HG02981 (cell line): ENCODE data around the gene CHCHD3.
"Not testable (repeated sequence)": the region's sequence is repeated elsewhere in the genome, so short reads cannot be mapped to it uniquely, and the experiment has no call there.

Experiments
- ATAC-seq: cut with Tn5 transposase; IDR thresholded peaks from one replicate; pipeline ENCODE4 v1.9.1; 2021; ENCODE audit warnings: mild to moderate bottlenecking, moderate library complexity; ENCODE audit not compliant: unreplicated experiment

CHCHD3 gene

DNA sequence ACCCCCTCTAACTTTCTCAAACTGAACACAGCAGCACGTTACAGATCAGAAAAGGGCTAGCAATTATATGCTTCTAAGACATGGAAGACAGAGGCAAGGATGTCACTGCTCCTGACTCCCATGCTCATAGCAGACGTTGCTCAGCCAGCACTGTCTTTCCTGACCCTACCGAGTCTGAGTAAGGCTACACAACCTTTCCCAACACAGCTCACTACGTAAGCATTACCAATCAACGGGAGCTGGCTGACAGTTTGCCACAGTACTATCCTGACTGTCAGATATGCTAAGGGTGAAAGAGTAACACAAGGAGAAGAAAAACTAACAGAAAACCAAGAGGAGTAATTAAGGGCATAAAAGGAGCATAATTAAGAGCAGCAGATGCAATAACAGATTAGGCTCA is 171.2 kb downstream of the CHCHD3 start:
- ATAC-seq, result no peak

DNA sequence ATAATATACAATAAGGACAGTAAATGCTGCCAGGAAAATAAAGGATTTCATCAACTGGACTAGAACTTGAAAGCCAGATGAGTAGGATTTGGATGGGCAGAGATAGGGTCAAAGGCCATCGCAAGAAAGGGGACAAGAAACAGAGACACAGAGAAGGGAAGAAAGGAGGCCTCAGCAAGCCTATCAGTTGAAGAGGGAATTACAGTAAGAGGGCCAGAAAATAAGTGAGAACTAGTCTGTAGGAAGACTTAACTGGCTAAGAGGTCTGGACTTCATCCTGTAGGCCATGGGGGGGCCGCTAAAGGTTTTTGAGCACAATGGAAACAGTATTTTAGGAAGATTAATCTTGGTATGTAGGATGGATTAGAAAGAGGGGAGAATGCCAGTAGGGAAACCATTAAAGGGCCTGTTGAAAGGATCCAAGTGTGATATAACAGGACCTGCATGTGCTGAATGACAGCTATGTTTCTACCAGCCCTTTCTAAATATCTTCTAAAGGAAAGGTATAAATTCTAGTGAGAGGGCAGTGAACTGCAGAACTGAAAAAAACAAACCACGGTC is 174.4 kb downstream of the CHCHD3 start:
- ATAC-seq, result no peak

DNA sequence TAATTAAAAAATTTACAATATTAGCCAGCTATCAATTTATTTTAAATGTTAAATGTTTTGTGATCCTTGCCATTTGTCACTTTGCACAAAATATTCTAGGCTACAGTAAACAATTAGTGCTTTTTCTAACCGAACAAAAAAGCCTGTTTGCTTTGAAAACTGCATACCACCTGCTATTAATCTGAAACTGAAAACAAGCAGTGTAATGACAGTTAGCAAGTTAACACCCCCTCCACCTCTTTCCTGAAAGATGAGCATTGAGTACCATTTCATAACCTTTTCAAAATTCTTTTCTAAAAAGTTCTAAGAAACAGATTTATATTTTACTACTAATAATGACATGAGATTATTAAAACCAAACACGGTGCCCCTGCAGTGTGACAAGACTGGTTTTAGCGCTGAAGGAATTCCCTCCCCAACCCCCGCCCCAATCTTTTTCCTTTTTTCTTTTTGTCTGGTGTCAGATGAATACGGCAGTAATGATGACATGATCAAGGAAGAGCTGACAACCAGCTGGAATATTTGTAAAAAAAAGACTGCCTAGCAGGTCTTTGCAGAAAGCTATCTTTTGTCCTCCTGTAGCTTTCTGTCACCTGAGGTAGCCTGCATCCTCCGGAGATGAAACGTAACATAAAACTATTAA is 175.6 kb downstream of the CHCHD3 start:
- no peak for ATAC-seq

DNA sequence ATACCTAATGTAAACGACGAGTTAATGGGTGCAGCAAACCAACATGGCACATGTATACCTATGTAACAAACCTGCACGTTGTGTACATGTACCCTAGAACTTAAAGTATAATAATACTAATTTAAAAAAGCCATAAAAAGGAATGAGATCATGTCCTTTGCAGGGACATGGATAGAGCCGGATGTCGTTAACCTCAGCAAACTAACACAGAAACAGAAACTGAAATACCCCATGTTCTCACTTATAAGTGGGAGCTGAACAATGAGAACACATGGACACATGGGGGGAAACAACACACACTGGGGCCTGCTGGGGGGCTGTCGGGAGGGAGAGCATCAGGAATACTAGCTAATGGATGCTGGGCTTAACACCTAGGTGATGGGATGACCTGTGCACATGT is 176.8 kb downstream of the CHCHD3 start:
- ATAC-seq, result not testable (repeated sequence)

DNA sequence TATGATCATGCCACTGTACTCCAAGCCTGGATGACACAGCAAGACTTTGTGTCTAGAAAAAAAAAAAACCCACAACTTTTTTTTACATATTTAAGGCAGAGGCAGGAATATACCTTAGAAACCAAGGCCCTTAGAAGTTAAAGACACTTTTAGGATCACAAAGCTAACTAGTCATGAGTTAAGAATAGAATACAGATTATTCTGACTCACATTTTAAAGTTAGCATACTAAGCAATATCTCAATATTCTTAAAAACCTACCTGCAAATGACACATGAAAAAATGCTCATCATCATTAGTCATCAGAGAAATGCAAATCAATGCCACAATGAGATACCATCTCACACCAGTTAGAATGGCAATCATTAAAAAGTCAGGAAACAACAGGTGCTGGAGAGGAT is 177.7 kb downstream of the CHCHD3 start:
- no peak for ATAC-seq

DNA sequence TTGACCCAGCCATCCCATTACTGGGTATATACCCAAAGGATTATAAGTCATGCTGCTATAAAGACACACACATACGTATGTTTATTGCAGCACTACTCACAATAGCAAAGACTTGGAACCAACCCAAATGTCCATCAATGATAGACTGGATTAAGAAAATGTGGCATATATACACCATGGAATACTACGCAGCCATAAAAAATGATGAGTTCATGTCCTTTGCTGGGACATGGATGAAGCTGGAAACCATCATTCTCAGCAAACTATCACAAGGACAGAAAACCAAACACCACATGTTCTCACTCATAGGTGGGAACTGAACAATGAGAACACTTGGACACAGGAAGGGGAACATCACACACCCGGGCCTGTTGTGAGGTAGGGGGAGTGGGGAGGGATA is 179.6 kb downstream of the CHCHD3 start:
- ATAC-seq, result not testable (repeated sequence)

DNA sequence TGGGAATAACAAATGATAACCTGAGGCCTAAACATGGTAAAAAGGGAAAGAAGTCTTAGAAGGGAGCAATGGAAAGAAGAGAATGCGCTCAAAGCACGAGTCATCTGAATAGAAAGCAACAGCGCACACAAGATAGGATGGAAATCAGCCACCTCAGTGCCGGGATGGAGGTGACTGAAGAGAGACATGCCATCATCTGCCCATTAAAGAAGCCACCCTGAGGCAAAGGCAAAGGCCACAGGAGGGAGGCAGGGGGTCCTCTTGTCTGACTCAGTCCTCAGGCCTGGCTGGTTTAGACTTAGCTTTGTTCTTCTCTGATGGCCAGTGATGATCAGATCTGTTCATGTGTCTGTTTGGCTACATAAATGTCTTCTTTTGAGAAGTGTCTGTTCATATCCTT is 180.6 kb downstream of the CHCHD3 start:
- no peak for ATAC-seq

DNA sequence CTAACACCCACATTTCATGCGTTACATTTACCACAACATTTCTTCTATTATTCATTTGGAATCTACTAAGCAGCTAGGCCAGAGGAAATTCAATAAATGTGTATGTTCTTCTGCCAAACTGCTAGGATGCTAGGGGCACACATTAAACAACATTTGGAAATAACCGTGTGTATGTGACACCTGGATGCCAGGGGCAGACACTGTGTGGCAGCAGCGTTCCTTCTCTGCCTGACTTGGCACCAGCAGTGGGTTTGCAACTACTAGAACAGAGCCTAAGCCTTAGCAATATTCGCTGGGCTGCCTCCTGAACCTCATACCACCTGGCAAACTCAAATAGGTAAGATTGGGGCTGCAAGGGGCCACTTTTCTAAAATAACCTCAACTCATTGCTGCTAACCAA is 182.1 kb downstream of the CHCHD3 start:
- ATAC-seq, result no peak

DNA sequence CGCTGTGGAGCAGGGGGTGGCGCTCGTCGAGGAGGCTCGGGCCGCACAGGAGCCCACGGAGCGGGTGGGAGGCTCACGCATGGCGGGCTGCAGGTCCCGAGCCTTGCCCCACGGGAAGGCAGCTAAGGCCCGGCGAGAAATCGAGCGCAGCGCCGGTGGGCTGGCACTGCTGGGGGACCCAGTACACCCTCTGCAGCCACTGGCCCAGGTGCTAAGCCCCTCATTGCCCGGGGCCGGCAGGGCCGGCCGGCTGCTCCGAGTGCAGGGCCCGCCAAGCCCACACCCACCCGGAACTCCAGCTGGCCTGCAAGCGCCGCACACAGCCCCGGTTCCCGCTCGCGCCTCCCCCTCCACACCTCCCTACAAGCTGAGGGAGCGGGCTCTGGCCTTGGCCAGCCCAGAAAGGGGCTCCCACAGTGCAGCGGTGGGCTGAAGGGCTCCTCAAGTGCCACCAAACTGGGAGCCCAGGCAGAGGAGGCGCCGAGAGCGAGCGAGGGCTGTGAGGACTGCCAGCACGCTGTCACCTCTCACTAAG is 183.2 kb downstream of the CHCHD3 start:
- ATAC-seq, result not testable (repeated sequence)

DNA sequence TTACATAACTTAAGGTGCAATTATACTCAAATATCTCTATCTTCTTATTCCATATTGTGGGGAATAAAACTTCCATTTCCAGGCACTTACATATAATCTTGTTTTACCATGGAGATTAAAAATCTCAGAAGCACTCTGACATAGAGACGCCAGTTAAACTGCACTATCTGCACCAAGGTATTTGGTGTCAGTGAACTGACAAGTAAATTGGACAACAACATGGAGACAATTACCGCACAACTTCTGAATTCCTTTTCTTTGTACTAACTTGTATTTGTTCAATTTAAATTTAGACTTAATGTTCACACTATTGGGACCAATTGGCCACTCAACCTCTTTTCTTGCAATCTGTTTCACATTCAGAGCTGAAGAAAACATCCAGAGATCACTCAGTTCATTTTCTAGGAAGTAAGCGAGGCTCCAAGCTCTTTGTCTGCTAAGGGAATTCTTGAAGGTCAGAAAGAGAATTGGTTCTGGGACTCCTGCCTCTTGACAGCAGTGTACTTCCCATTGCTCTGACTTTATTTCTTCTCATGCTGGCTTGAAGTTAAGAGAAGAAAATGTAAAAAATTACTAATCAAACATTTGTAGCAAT is 184.7 kb downstream of the CHCHD3 start:
- no peak for ATAC-seq

DNA sequence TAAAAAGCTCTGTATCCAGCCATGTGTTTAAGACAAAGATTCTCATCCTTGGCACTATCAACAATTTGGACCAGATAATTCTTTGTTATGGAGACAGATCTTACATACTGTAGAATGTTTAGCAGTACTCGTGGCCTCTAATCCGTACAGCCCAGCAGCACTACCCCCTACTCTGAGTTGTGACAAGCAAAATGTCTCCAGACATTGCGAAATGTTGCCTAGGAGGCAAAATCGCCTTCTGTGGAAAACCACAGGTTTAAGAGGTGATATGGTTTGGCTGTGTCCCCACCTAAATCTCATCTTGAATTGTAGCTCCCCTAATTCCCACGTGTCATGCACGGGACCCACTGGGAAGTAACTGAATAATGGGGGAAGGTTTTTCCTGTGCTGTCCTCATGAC is 186.7 kb downstream of the CHCHD3 start:
- ATAC-seq, result no peak

DNA sequence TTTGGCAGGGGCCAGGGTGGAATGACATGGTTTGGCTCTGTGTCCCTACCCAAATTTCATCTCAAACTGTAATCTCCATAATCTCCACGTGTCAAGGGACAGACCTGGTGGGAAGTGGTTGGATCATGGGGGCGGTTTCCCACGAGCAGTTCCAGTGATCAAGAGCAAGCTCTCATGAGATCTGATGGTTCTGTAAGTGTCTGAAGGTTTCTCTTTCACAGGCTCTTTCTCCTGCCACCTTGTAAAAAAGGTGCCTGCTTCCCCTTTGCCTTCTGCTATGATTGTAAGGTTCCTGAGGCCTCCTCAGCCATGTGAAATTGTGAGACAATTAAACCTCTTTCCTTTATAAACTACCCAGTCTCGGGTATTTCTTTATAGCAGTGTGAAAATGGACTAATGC is 188.3 kb downstream of the CHCHD3 start:
- ATAC-seq, result no peak

DNA sequence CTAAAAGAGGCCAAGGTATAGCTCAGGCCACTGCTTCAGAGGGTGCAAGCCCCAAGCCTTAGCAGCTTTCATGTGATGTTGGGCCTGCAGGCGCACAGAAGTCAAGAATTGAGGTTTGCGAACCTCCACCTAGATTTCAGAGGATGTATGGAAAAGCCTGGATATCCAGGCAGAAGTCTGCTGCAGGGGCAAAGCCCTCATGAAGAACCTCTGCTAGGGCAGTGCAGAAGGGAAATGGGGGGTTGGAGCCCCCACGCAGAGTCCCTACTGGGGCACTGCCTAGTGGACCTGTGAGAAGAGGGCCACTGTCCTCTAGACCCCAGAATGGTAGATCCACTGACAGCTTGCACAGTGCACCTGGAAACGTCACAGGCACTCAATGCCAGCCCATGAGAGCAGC is 189.1 kb downstream of the CHCHD3 start:
- not testable (repeated sequence) for ATAC-seq

DNA sequence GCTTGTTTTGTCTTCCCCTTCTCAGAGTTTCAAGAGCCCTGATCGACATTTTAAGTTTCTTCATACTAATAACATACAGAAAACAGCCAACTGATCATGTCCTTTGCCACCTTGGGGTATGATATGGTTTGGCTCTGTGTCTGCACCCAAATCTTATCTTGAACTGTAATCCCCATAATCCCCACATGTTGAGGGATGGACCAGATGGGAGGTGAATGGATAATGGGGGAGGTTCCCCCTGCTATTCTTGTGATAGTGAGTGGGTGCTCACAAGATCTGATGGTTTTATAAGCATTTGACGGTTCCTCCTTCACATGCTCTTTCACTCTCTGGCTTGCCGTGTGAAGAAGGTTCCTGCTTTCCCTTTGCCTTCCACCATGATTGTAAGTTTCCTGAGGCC is 190.3 kb downstream of the CHCHD3 start:
- ATAC-seq, result no peak

DNA sequence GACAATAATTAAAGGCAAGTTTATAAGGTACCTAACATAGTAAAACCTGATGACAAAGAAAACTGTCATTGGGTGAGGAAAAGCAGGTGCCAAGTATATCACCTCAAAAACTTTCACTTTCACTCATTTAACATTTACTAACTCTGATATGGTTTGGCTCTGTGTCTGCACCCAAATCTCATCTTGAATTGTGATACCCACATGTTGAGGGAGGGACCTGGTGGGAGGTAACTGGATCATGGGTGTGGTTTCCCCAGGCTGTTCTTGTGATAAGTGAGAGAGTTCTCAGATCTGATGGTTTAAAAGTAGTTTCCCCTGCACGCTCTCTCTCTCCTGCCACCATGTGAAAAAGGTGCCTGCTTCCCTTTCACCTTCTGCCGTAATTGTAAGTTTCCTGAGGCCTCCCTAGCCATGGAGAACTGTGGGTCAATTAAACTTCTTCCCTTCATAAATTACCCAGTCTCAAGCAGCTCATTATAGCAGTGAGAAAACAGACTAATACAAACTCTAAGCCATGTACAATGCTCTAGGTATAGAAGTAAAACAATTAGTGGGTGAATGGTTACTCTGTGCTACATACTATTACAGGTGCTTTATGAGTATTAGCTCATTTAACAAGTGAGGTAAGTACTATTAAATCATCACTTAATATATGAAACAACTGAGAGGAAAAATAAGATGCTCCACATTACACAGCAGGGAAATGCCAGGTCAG is 199.0 kb downstream of the CHCHD3 start:
- ATAC-seq, result peak; percentile 58

DNA sequence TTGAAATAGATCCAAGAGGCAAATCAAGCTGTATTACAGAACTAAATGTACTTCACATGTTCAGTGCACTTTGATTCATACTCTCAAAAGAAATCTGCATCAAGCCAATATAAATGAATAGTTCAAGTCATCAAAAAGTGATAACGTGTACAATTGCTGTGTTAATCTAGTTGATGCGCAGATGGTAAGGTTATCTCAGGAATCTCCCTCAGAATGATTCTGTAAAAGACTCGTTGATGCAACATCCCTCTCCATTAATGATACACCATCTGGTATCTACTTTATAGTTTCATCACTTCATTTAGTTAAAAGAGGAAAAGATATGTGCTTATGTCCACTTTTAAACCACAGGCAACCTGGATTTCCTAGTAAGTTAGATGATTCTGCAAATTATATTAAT is 200.6 kb downstream of the CHCHD3 start:
- ATAC-seq, result no peak

DNA sequence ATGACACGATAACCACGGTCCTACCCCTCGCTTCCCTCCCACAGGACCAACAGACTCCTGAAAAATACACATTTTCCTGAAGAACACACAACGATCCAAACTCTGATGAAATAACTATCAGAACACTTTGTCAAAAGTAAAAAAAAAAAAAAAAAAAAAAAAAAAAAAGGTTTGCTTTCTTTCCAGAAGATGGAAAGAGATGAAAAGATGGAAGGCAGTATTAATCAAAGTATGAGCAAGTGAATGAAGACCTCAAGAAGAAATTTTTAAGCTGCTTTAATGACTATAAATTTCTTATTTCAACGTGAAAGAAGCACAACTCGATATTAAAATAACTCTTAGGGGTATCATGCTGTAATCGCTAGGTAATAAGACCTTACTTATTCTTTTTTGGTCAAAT is 202.3 kb downstream of the CHCHD3 start:
- no peak for ATAC-seq

DNA sequence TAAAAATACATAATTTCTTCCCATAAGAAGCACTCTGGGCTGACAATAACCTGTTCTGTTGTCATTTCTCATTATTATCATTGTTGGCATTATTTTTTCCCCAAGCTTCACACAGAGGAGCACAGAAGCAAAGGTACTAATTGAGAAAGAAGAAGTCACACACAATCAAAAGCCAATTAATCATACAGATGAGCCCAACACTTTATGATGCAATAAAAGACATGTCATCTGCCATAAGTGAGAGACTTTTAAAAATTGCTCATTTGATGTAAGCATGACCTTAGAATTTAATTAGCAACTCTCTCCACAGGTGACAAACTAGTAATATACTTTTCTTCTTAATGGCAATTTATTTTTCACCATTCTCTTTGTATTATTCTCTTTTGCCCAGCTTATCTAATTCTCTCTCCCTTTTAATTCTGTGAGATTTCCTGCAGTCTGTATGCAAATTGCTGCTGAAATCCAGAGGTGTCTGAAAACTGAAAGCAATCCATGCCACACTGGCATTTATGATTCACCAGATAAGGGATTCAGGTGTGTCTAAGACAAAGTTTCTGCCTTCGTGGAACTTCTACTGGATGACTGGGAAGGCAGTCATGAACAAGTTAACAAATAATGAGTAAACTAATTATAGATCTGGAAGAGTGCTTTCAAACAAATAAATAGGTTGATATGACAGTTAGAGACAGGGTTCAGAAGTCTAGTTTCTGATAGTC is 203.5 kb downstream of the CHCHD3 start:
- ATAC-seq, result no peak

DNA sequence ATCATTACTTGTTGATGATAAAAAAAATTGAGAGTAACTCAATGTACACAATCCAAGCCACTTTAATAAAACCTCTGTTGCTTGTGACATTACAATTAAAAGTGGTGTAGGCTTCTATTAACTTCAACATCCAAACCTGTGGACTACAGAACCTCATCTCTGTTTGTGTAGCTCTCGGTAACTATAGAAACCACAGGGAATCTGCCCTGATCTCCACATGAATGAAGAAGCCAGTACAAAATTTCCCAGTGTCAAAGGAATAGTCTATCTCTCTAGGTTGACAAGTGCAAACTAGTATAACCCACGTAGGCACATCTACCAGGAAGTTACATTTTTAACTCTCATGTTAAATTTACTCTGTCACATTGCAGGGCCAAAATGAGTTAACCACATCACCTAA is 204.3 kb downstream of the CHCHD3 start:
- no peak for ATAC-seq

DNA sequence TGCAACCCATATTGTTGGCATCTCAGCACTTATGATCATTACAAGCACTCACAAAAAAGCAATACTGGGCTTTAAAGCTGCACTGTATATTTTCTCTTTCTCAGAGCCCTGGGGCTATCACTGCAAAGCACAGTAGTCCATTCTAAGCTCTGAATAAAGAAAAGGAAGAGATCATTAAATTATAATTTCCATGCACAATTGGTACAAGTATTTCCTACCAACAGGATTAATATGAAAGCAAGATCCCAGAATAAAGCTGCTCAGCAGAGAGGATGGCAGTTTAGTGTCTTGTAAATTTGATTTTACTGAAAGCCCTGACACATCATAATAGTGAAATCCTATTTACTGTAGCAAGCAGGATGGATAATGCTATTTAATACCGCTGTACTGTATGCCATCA is 205.3 kb downstream of the CHCHD3 start:
- no peak for ATAC-seq

DNA sequence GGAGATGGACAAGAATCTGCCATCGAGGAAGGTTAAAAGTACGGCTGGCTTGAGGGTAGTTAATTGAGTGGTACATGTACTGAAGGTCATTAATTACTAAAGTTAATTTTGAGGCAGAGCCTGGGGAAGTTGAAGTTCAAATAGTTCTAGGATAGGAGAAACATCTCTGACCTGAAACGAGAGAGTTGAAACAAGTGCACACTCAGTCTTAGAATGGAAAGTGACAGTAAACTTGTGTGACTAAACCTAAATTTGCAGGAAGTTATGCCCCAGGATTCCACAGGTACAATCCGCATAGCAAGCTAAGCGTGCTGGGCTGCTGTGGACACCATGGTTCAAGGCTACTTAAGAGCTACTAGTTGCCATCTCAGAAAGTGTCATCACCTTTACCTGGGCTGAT is 209.9 kb downstream of the CHCHD3 start:
- no peak for ATAC-seq
